ENCODE data around the gene GSS. TPM values are rescaled to one million over a fixed set of nuclear protein-coding genes. Genes with fewer than 3 reads are reported as not detected.

The GSS gene
- total RNA-seq, 2 experiments from 2014 or later, result 54.2 to 60.0 TPM

DNA sequence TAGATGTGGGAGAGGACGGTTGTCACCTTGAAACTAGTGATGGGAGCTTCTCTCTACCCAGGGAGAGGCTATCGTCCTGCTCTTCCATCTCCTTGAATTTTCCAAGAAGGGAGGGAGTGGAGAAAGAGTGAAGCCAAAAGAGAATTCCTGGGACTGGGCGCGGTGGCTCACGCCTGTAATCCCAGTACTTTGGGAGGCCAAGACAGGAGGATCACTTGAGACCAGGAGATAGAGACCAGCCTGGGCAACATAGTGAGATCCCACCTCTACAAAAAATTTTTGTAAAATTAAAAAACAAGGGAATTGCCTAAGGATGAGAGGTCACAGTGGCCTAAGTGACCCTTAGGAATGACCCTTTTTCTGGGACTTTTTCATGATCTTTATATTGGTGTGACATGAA, 8.9 kb upstream of the GSS start:
- CTCF ChIA-PET, result interaction anchor here (0.5 kb wide), 1 partner anchor 217 kb away, joined by 8 read pairs; no protein-coding TSS in a partner anchor
- H3K36me3 Mint-ChIP-seq (ENCODE audit: low read depth), result no peaks in the 10 kb centered on the region
- peaks cover 2% of the 10 kb centered on the region for H3K27me3 Mint-ChIP-seq
- no peaks in the 10 kb centered on the region for H3K9me3 Mint-ChIP-seq
- no peak overlapping the region for H3K27ac Mint-ChIP-seq
- DNase-seq, result no peak
- peaks cover 5% of the 10 kb centered on the region for H3K4me1 Mint-ChIP-seq
- POLR2A ChIA-PET, result no interaction called here
- H3K4me3 Mint-ChIP-seq, result no peak overlapping the region

DNA sequence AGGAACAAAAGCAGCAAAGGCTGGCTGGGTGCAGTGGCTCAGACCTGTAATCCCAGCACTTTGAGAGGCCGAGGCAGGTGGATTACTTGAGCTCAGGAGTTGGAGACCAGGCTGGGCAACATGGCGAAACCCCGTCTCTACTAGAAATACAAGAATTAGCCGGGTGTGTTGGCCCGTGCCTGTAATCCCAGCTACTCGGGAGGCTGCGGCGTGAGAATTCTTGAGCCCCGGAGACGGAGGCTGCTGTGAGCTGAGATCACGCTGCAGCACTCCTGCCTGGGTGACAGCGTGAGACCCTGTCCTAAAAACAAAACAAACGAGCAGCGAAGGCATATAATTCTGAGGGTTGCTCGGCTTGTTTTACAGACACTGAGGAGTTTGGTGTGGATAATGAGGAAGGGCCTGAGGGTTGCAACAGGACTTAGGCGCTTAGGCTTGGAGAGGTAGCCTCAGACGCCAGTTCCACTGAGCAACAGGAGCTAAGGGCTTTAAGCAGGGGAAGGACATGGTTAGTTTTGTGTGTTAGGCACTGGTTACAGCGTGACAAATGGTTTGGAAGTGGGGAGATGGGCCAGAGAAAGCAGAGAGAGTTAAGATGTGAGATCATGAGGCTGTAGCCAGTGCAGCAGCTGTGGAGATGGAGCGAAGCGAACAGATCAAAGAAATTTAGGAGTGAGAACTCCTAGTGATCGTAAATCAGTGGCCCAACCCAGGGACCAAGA, 1.3 kb upstream of the GSS start:
- no peak for DNase-seq
- no peak overlapping the region for H3K27ac Mint-ChIP-seq
- no peak overlapping the region for H3K4me3 Mint-ChIP-seq
- peaks cover 38% of the 10 kb centered on the region for H3K4me1 Mint-ChIP-seq
- POLR2A ChIA-PET, result interaction anchor here (0.8 to 3.6 kb wide), 2 partner anchors 82 to 84 kb away, joined by 3 to 37 read pairs; partner anchors contain the start of genes ACSS2 and GGT7
- H3K9me3 Mint-ChIP-seq, result no peaks in the 10 kb centered on the region
- H3K36me3 Mint-ChIP-seq (ENCODE audit: low read depth), result peaks cover 9% of the 10 kb centered on the region
- CTCF ChIA-PET, result interaction anchor here (0.6 to 6.2 kb wide), 4 partner anchors 13 to 109 kb away, joined by 3 to 100 read pairs (median 4); partner anchors contain the start of genes ACSS2 and GGT7
- no peaks in the 10 kb centered on the region for H3K27me3 Mint-ChIP-seq

- Mint-ChIP-seq H3K27me3 (no peaks in the 10 kb centered on the region), H3K9me3 (no peaks in the 10 kb centered on the region), H3K27ac (peak overlapping the region; percentile 88), H3K4me1 (peaks cover 39% of the 10 kb centered on the region), H3K4me3 (peak overlapping the region; percentile 98), H3K36me3 (ENCODE audit: low read depth) (peaks cover 9% of the 10 kb centered on the region)
- ChIA-PET CTCF (interaction anchor here (0.6 to 6.2 kb wide), 12 partner anchors 11 to 136 kb away, joined by 3 to 100 read pairs (median 4); partner anchors contain the start of genes ACSS2, GGT7 and TRPC4AP), POLR2A (interaction anchor here (0.6 to 3.6 kb wide), 4 partner anchors 17 to 83 kb away, joined by 3 to 37 read pairs (median 4); partner anchors contain the start of genes ACSS2 and GGT7)
- DNase-seq, result no peak
These were observed 444 bp upstream of the GSS start for GRCh38 chr20:34956041-34956458.

DNA sequence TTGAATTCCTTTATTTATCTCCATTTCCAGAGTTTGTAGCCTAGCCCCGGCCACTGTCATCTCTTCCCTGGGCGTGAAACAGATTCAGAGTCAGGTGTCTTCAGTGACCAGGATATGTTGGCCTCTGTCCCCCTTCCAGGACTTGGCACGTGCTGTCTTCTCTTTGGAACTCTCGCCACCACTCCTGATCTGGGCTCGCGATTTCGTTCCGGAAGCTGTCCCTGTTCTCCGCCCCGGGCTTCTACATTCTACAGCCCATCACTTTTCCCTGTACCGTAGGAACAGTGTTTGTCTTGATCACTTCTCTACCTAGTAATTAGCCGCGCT, 739 bp downstream of the GSS start:
- CTCF ChIA-PET, result interaction anchor here (1.5 to 6.2 kb wide), 4 partner anchors 42 to 137 kb away, joined by 4 to 100 read pairs (median 6); partner anchors contain the start of genes ACSS2, GGT7 and TRPC4AP
- H3K27ac Mint-ChIP-seq, result peak overlapping the region; percentile 88
- POLR2A ChIA-PET, result interaction anchor here (3.6 kb wide), 1 partner anchor 79 kb away, joined by 37 read pairs; the partner anchor contains the start of gene ACSS2
- DNase-seq, result no peak
- H3K36me3 Mint-ChIP-seq (ENCODE audit: low read depth), result peaks cover 14% of the 10 kb centered on the region
- peak overlapping the region; percentile 98 for H3K4me3 Mint-ChIP-seq
- no peaks in the 10 kb centered on the region for H3K9me3 Mint-ChIP-seq
- no peaks in the 10 kb centered on the region for H3K27me3 Mint-ChIP-seq
- peaks cover 35% of the 10 kb centered on the region for H3K4me1 Mint-ChIP-seq

GRCh38 chr20:34953960-34954359, 1.6 kb downstream of the GSS start:
- H3K27ac Mint-ChIP-seq, result no peak overlapping the region
- peaks cover 23% of the 10 kb centered on the region for H3K36me3 Mint-ChIP-seq (ENCODE audit: low read depth)
- H3K4me1 Mint-ChIP-seq, result peaks cover 35% of the 10 kb centered on the region
- POLR2A ChIA-PET, result no interaction called here
- H3K4me3 Mint-ChIP-seq, result no peak overlapping the region
- no peaks in the 10 kb centered on the region for H3K9me3 Mint-ChIP-seq
- no peak for DNase-seq
- CTCF ChIA-PET, result interaction anchor here (1.3 to 6.2 kb wide), 2 partner anchors 10 to 79 kb away, joined by 3 to 100 read pairs; partner anchors contain the start of genes ACSS2 and GGT7
- no peaks in the 10 kb centered on the region for H3K27me3 Mint-ChIP-seq

- POLR2A ChIA-PET, result no interaction called here
- no peaks in the 10 kb centered on the region for H3K9me3 Mint-ChIP-seq
- peaks cover 25% of the 10 kb centered on the region for H3K36me3 Mint-ChIP-seq (ENCODE audit: low read depth)
- H3K4me1 Mint-ChIP-seq, result peaks cover 35% of the 10 kb centered on the region
- no peak overlapping the region for H3K27ac Mint-ChIP-seq
- no peaks in the 10 kb centered on the region for H3K27me3 Mint-ChIP-seq
- CTCF ChIA-PET, result interaction anchor here (1.4 to 2.1 kb wide), 2 partner anchors 79 to 84 kb away, joined by 3 to 6 read pairs; no protein-coding TSS in a partner anchor
- no peak overlapping the region for H3K4me3 Mint-ChIP-seq
- DNase-seq, result no peak
These were observed 2.9 kb downstream of the GSS start for GRCh38 chr20:34952671-34953070.

DNA sequence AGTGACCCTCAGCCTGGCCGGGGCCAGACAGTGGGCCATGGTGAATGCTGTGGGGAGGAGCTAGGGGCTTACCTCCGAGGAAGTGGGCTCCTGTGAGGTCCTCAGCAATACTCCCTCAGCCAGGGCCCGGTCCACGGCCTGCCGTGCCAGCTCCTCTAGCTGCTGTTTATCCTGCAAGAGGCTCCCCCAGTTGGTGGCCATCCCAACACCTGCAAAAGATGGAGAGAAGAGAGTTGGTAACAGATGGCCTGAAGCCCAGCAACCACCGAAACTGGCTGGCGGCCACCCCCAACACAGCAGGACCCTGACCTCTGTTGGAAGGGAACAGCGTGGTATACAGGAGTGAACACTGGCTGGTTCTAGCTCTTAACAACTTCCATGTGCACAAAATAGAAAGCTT, 4.0 kb downstream of the GSS start:
- no peak overlapping the region for H3K27ac Mint-ChIP-seq
- CTCF ChIA-PET, result interaction anchor here (1.4 to 2.1 kb wide), 3 partner anchors 76 to 83 kb away, joined by 3 to 6 read pairs (median 5); partner anchors contain the start of gene ACSS2
- no peak for DNase-seq
- H3K27me3 Mint-ChIP-seq, result no peaks in the 10 kb centered on the region
- POLR2A ChIA-PET, result interaction anchor here (0.7 kb wide), 1 partner anchor 301 kb away, joined by 3 read pairs; no protein-coding TSS in a partner anchor
- H3K4me1 Mint-ChIP-seq, result peaks cover 35% of the 10 kb centered on the region
- H3K9me3 Mint-ChIP-seq, result no peaks in the 10 kb centered on the region
- H3K4me3 Mint-ChIP-seq, result no peak overlapping the region
- H3K36me3 Mint-ChIP-seq (ENCODE audit: low read depth), result peaks cover 26% of the 10 kb centered on the region

- Mint-ChIP-seq H3K4me1 (peaks cover 32% of the 10 kb centered on the region), H3K4me3 (no peak overlapping the region), H3K36me3 (ENCODE audit: low read depth) (peaks cover 30% of the 10 kb centered on the region), H3K27me3 (no peaks in the 10 kb centered on the region), H3K9me3 (no peaks in the 10 kb centered on the region), H3K27ac (no peak overlapping the region)
- POLR2A ChIA-PET, result interaction anchor here (0.7 kb wide), 1 partner anchor 301 kb away, joined by 3 read pairs; no protein-coding TSS in a partner anchor
- CTCF ChIA-PET, result interaction anchor here (1.7 to 2.1 kb wide), 2 partner anchors 75 to 78 kb away, joined by 5 to 6 read pairs; partner anchors contain the start of gene ACSS2
- no peak for DNase-seq
These were observed 4.4 kb downstream of the GSS start for GRCh38 chr20:34951252-34951651.

DNA sequence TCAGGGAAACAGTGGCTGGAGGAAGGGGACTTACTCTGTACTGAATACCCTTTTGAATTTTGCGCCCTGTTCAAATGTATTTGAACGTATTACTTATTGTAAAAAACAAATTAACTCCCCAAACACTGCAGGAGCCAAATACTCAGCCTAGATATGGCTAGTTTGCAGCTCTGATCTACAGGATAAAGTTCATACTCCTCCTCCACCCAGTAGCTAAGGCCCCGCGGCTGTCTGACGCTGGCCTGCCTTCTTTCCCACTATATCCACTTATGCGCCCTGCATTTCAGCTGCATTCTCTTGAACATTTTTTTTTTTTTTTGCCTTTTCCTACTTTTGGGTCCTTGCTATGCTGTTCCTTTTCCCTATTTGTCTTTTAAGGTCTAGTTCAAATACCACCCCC, 6.5 kb downstream of the GSS start:
- peaks cover 13% of the 10 kb centered on the region for H3K4me1 Mint-ChIP-seq
- no peaks in the 10 kb centered on the region for H3K27me3 Mint-ChIP-seq
- H3K36me3 Mint-ChIP-seq (ENCODE audit: low read depth), result peaks cover 30% of the 10 kb centered on the region
- CTCF ChIA-PET, result no interaction called here
- POLR2A ChIA-PET, result no interaction called here
- no peaks in the 10 kb centered on the region for H3K9me3 Mint-ChIP-seq
- H3K27ac Mint-ChIP-seq, result no peak overlapping the region
- no peak overlapping the region for H3K4me3 Mint-ChIP-seq
- no peak for DNase-seq

GRCh38 chr20:34948030-34948429, 7.6 kb downstream of the GSS start:
- DNase-seq, result no peak
- Mint-ChIP-seq H3K4me3 (no peak overlapping the region), H3K4me1 (peaks cover 6% of the 10 kb centered on the region), H3K27me3 (no peaks in the 10 kb centered on the region), H3K27ac (no peak overlapping the region), H3K9me3 (no peaks in the 10 kb centered on the region), H3K36me3 (ENCODE audit: low read depth) (peaks cover 36% of the 10 kb centered on the region)
- ChIA-PET CTCF (no interaction called here), POLR2A (no interaction called here)

- H3K4me3 Mint-ChIP-seq, result no peak overlapping the region
- no peaks in the 10 kb centered on the region for H3K9me3 Mint-ChIP-seq
- peaks cover 1% of the 10 kb centered on the region for H3K4me1 Mint-ChIP-seq
- no peaks in the 10 kb centered on the region for H3K27me3 Mint-ChIP-seq
- no peak for DNase-seq
- peaks cover 41% of the 10 kb centered on the region for H3K36me3 Mint-ChIP-seq (ENCODE audit: low read depth)
- POLR2A ChIA-PET, result no interaction called here
- H3K27ac Mint-ChIP-seq, result no peak overlapping the region
- CTCF ChIA-PET, result no interaction called here
These were observed 8.3 kb downstream of the GSS start for GRCh38 chr20:34947336-34947735.

DNA sequence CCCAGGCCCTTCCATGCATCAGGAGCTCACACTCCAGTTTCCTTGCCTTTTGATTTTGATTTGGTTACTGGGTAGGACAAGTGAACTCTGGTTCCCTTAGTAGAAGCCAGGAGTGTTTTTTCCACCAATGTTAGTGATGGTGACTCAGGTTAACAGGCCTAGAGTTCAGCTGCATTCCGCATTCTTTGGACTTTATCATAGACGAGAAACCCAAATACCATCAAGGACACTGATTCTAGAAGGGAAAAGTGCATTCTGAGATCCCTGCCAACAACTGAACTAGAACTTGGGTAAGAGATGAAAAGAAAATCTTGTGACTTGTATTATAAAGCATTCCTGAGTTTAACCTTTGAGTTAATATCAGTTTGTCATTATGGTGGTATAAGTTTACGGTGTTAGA, 8.9 kb downstream of the GSS start:
- peaks cover 46% of the 10 kb centered on the region for H3K36me3 Mint-ChIP-seq (ENCODE audit: low read depth)
- peaks cover 1% of the 10 kb centered on the region for H3K4me1 Mint-ChIP-seq
- H3K27ac Mint-ChIP-seq, result no peak overlapping the region
- no peaks in the 10 kb centered on the region for H3K9me3 Mint-ChIP-seq
- CTCF ChIA-PET, result no interaction called here
- POLR2A ChIA-PET, result no interaction called here
- no peaks in the 10 kb centered on the region for H3K27me3 Mint-ChIP-seq
- DNase-seq, result no peak
- no peak overlapping the region for H3K4me3 Mint-ChIP-seq

DNA sequence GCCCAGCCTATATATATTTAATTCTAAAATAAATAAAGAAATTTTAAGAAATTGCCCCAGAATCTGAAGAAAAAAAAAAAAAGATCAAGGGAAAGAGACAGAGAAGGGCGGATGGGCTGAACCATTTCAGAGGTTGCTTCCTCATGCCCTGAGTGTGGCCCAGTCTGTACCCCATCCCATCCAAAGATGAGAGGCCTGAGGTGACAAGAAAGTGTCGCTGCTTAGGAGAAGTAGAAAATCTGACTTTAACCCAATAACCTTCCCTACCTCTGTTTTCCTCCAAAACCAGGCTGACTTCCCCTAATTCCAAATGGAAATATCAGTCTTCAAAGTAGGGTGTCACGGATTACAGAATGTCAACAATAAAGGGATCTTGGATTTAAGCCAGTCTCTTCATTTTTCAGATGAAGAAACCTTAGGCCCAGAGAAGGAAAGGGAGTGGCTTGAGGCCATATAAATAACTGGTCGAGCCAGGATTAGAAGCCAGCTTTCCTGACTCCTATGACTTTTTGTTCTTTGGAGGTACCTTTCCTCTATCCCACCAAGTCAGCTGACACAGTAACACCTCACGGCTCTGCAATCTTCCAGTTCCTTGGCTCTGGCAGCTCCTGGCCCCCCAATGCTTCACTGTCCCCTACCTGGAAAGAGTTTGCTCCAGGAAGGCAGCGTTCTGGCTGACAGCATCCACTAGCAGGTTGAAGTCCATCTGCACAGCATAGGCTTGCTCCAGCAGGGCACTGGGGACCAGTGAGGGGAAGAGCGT, 10.1 kb downstream of the GSS start:
- Mint-ChIP-seq H3K9me3 (no peaks in the 10 kb centered on the region), H3K27me3 (no peaks in the 10 kb centered on the region), H3K27ac (no peak overlapping the region), H3K36me3 (ENCODE audit: low read depth) (peaks cover 51% of the 10 kb centered on the region), H3K4me3 (no peak overlapping the region), H3K4me1 (no peaks in the 10 kb centered on the region)
- DNase-seq, result no peak
- ChIA-PET CTCF (no interaction called here), POLR2A (interaction anchor here (0.6 to 1.0 kb wide), 2 partner anchors 34 to 54 kb away, joined by 3 read pairs; no protein-coding TSS in a partner anchor)

Data from activated CD4-positive, alpha-beta memory T cell treated with anti-CD3 and anti-CD28 coated beads, Interleukin-2, amount 10 ng/mL, durations not matched to agents 7 days and 5 days (primary cell).